ENCODE measurements around the gene SEMA6D.

The SEMA6D gene

DNA sequence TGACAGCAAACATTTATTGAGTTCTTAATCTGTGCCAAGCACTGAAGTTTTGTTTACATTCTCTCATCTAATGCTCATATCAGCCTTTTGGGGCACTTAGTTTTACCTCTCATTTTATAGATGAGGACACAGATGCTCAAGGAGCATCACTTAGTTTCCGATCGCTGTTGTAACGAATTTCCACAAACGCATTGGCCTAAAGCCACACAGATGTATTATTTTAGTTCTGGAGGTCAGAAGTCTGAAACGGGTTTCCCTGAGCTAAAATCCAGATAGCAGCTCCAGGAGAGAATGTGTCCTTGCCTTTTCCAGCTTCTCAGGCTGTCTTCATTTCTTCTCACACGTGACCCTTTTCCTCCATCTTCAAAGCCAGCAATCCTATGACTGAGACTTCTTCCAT is 11.1 kb downstream of the SEMA6D start:
- POLR2A ChIA-PET = interaction anchor here (1.3 kb wide), 1 partner anchor 11 kb away, joined by 3 read pairs; the partner anchor contains the start of gene SEMA6D
- CTCF ChIA-PET = no interaction called here
- no peak for DNase-seq (ENCODE audit: extremely low spot score)
- no peak for TF ChIP-seq BHLHE40 (IDR thresholded peaks at IDR 0.05; ENCODE audit: borderline replicate concordance)
- TF ChIP-seq NFRKB (IDR thresholded peaks at IDR 0.05) = no peak
- no peak for TF ChIP-seq FOXK2 (IDR thresholded peaks at IDR 0.05)
- TF ChIP-seq SUZ12 (IDR thresholded peaks at IDR 0.05) = no peak
- no peak for TF ChIP-seq TARDBP (IDR thresholded peaks at IDR 0.05)

DNA sequence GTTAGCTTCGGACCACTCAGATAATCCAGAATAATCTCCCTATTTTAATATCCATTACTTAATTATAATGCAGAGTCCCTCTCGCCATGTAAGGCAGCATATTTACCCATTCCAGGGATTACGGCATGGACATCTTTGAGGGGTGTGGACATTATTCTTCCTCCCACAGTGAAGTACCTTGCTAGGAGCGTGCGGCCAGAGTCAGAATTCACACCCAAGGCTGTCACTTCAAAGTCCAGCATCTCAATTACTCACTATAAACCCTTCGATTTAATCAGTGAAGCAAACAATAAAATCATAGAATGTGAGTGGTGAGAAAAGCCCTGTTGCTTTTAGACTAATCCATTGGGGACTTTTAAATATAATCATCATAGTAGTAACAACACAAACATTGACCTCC is 11.6 kb downstream of the SEMA6D start:
- POLR2A ChIA-PET = no interaction called here
- TF ChIP-seq ZNF384 (IDR thresholded peaks at IDR 0.05) (no peak), CTBP1 (IDR thresholded peaks at IDR 0.05; ENCODE audit: borderline replicate concordance) (no peak), ELF4 (IDR thresholded peaks at IDR 0.05) (no peak), L3MBTL2 (conservative IDR thresholded peaks at IDR 0.05) (no peak), TARDBP (IDR thresholded peaks at IDR 0.05) (no peak), LEF1 (IDR thresholded peaks at IDR 0.05; ENCODE audit: borderline replicate concordance) (no peak), ARNT (IDR thresholded peaks at IDR 0.05) (no peak), BHLHE40 (IDR thresholded peaks at IDR 0.05; ENCODE audit: borderline replicate concordance) (no peak), FOXM1 (IDR thresholded peaks at IDR 0.05; ENCODE audit: borderline replicate concordance) (no peak), HDGF (IDR thresholded peaks at IDR 0.05; ENCODE audit: borderline replicate concordance) (no peak), SUZ12 (IDR thresholded peaks at IDR 0.05) (no peak), SP1 (IDR thresholded peaks at IDR 0.05) (no peak), NFRKB (IDR thresholded peaks at IDR 0.05) (no peak), FOXK2 (IDR thresholded peaks at IDR 0.05) (no peak), FOXA1 (IDR thresholded peaks at IDR 0.05) (no peak)
- TF ChIP-seq, protein P1, sequence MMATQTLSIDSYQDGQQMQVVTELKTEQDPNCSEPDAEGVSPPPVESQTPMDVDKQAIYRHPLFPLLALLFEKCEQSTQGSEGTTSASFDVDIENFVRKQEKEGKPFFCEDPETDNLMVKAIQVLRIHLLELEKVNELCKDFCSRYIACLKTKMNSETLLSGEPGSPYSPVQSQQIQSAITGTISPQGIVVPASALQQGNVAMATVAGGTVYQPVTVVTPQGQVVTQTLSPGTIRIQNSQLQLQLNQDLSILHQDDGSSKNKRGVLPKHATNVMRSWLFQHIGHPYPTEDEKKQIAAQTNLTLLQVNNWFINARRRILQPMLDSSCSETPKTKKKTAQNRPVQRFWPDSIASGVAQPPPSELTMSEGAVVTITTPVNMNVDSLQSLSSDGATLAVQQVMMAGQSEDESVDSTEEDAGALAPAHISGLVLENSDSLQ (IDR thresholded peaks at IDR 0.05) = no peak
- CTCF ChIA-PET = no interaction called here

DNA sequence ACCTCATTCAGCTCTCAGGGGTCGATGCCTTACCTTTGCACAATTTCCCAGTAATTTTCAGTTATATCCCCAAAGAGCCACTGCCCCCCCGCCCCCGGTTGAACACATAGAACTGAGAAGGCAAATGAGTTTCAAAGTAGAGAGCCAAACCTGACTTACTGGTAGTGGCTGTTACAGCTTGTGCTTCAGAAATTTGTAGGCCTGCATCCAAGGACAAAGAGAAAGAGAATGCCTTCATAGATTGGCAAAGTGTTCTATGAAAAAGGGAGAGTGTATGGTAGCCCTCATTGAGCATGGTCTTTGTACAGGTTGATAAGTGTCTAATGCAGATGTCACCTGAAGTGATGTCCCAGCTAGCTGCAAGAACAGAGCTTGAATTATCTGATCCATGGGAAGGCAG is 13.9 kb downstream of the SEMA6D start:
- CTCF ChIA-PET = no interaction called here
- TF ChIP-seq LEF1 (IDR thresholded peaks at IDR 0.05; ENCODE audit: borderline replicate concordance) (no peak), ZNF384 (IDR thresholded peaks at IDR 0.05) (no peak), NFRKB (IDR thresholded peaks at IDR 0.05) (no peak), BHLHE40 (IDR thresholded peaks at IDR 0.05; ENCODE audit: borderline replicate concordance) (no peak), ELF4 (IDR thresholded peaks at IDR 0.05) (no peak), L3MBTL2 (conservative IDR thresholded peaks at IDR 0.05) (no peak), FOXA1 (IDR thresholded peaks at IDR 0.05) (no peak), SP1 (IDR thresholded peaks at IDR 0.05) (no peak), SUZ12 (IDR thresholded peaks at IDR 0.05) (no peak), CTBP1 (IDR thresholded peaks at IDR 0.05; ENCODE audit: borderline replicate concordance) (no peak)
- TF ChIP-seq, protein P1 (IDR thresholded peaks at IDR 0.05) = no peak
- POLR2A ChIA-PET = no interaction called here
- no peak for DNase-seq (ENCODE audit: extremely low spot score)

More for the DNA sequence above, 11.6 kb downstream of the SEMA6D start:
- no peak for DNase-seq (ENCODE audit: extremely low spot score)

DNA sequence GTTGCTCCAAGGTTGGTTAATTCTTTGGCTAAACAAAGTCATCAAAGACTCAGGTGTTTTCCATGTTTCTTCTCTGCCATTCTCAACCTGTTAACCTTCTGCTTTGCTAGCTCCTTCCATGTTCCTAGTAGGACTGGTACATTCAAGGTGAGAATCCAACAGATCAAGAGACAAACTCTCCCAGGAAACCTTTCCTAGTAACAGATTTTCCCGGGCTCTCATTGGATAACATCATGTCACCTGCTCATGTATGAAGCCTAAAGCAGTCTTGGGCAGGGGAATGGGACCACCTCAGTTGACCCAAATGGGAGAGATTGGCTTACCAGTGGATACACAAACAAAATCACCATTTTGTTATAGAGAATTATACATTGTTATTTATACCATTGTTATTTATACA is 14.9 kb downstream of the SEMA6D start:
- ChIA-PET POLR2A (no interaction called here), CTCF (no interaction called here)
- TF ChIP-seq FOXA1 (IDR thresholded peaks at IDR 0.05) (no peak), FOXK2 (IDR thresholded peaks at IDR 0.05) (no peak), SUZ12 (IDR thresholded peaks at IDR 0.05) (no peak), L3MBTL2 (conservative IDR thresholded peaks at IDR 0.05) (no peak), HDGF (IDR thresholded peaks at IDR 0.05; ENCODE audit: borderline replicate concordance) (no peak), ARNT (IDR thresholded peaks at IDR 0.05) (no peak), ZNF384 (IDR thresholded peaks at IDR 0.05) (no peak), TARDBP (IDR thresholded peaks at IDR 0.05) (no peak), CTBP1 (IDR thresholded peaks at IDR 0.05; ENCODE audit: borderline replicate concordance) (no peak), FOXM1 (IDR thresholded peaks at IDR 0.05; ENCODE audit: borderline replicate concordance) (no peak), BHLHE40 (IDR thresholded peaks at IDR 0.05; ENCODE audit: borderline replicate concordance) (no peak), ELF4 (IDR thresholded peaks at IDR 0.05) (no peak), LEF1 (IDR thresholded peaks at IDR 0.05; ENCODE audit: borderline replicate concordance) (no peak), SP1 (IDR thresholded peaks at IDR 0.05) (no peak)
- TF ChIP-seq, protein P1 (IDR thresholded peaks at IDR 0.05) = no peak
- no peak for DNase-seq (ENCODE audit: extremely low spot score)

DNA sequence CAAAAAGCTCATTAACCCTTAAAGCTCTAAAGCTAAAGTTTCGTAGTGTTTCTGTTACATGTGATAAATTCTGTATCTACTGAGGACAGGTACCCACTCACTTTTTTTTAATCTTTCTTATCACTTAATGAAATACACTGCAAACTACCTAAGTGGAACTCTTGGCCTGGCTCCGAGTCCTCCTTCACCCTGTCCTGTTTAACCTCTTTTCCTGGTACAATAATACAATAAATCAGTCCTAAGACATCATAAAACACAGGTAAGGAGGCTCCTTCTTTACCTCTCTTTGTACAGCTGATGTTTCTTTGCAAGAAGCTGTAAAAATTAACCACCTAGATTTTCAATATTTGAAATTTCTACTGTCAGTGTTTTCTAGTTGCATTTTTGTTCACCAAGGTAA is 15.8 kb downstream of the SEMA6D start:
- no peak for DNase-seq (ENCODE audit: extremely low spot score)
- TF ChIP-seq ARNT (IDR thresholded peaks at IDR 0.05) = no peak
- POLR2A ChIA-PET = no interaction called here
- CTCF ChIA-PET = no interaction called here

DNA sequence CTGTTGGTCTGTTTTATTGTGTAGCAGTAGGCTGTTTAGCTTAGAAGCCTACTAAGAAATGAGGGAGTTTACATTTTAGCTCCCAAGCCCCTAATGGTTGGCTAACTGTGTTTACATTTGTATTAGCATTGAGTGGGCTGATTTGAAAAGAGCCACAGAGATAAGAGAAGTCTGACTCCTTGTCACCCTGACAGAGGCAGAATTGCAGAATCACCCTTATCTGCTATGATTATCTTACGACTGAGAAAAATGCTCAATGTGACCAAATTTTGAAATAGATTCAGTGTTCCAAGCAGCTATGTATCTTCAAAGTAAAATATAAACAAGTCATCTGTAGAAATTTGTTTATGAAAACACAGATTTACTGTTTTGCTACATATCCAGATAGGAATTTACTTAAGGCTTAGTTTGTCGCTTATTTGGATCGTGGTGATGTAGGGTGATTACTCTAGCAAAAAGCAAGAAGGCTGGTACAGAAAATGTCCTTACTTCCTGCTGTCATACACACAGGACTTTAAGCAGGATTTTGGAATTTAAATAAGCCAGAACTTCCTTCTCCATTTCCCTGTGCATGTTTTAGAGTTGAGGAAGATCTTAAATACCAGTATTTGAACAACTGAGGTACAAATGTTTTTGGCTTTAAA is 19.0 kb downstream of the SEMA6D start:
- TF ChIP-seq L3MBTL2 (conservative IDR thresholded peaks at IDR 0.05) = no peak
- TF ChIP-seq LEF1 (IDR thresholded peaks at IDR 0.05; ENCODE audit: borderline replicate concordance) = no peak
- no peak for TF ChIP-seq FOXA1 (IDR thresholded peaks at IDR 0.05)
- no peak for TF ChIP-seq NFRKB (IDR thresholded peaks at IDR 0.05)
- no peak for TF ChIP-seq FOXK2 (IDR thresholded peaks at IDR 0.05)
- no peak for TF ChIP-seq ZNF384 (IDR thresholded peaks at IDR 0.05)
- no peak for TF ChIP-seq ARNT (IDR thresholded peaks at IDR 0.05)
- TF ChIP-seq FOXM1 (IDR thresholded peaks at IDR 0.05; ENCODE audit: borderline replicate concordance) = no peak
- TF ChIP-seq, protein P1 (IDR thresholded peaks at IDR 0.05) = no peak
- TF ChIP-seq SUZ12 (IDR thresholded peaks at IDR 0.05) = no peak
- TF ChIP-seq BHLHE40 (IDR thresholded peaks at IDR 0.05; ENCODE audit: borderline replicate concordance) = no peak
- TF ChIP-seq TARDBP (IDR thresholded peaks at IDR 0.05) = no peak
- TF ChIP-seq SP1 (IDR thresholded peaks at IDR 0.05) = no peak
- TF ChIP-seq CTBP1 (IDR thresholded peaks at IDR 0.05; ENCODE audit: borderline replicate concordance) = no peak
- no peak for TF ChIP-seq HDGF (IDR thresholded peaks at IDR 0.05; ENCODE audit: borderline replicate concordance)
- ChIA-PET POLR2A (no interaction called here), CTCF (no interaction called here)
- DNase-seq (ENCODE audit: extremely low spot score) = no peak

Measured in HEK293T (cell line).